Measurements from ENCODE around the gene ZP1. TPM values are rescaled to one million over a fixed set of nuclear protein-coding genes. Genes with fewer than 3 reads are reported as not detected.

Gene ZP1
- total and polyA plus RNA-seq, 4 donors, result not detected

DNA sequence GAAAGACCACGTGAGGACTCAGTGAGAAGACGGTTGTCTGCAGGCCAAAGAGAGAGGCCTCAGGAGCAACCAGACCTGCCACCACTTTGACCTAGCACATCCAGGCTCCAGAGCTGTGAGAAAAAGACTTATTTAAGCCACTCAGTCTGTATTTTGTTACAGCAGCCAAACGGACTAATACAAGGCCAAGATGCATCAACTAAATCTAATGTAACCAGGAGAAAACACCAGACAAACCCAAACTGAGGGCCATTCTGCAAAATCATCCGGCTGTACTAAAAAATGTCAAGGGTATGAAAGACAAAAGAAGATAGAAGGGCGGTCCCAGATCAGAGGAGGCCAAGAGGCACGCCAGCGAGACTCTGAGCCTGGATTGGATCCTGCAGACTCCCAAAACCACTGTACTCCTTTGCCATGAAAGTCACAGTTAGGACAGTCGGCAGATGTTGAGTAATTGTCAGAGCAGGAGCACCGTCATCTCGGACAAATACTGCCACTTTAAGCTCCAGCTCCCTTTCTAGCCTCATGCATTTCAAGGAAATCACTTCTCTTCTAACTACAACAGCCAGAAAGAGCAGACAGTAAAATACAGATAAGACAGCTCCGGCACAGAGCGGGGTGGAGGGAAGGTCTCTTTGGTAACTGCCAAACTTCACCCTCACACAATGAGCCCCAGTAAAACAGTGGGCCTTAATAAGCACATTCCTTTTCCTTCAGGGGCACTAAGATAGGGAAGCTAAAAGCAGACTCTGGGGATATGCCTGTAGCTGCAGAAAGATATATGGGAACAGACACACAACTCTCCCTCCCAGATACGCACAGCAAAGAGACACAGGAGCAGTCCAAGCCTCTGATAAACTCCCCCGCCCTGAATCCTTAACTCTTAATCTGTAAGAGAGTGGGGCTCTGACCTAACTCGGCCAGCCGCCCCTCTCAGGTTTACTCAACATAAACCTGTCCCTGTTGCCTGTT, 3.5 kb upstream of the ZP1 start:
- Histone ChIP-seq H3K4me1 (ENCODE audit: control insufficient read depth in 4 of 4, insufficient read depth in 4 of 4, low read length in 3 of 4) (no peaks in the 10 kb centered on the region), H3K4me3 (ENCODE audit: low read depth in 1 of 3, low read length in 3 of 3) (no peak overlapping the region), H3K9me3 (ENCODE audit: control insufficient read depth in 4 of 4, low read length in 3 of 4) (no peaks in the 10 kb centered on the region), H3K36me3 (ENCODE audit: control insufficient read depth in 4 of 4, insufficient read depth in 3 of 4, low read depth in 1 of 4, low read length in 3 of 4) (no peaks in the 10 kb centered on the region), H3K27ac (ENCODE audit: low read depth in 1 of 2, low read length in 2 of 2) (no peak overlapping the region), H3K9ac (ENCODE audit: low read depth in 1 of 2, low read length in 2 of 2) (no peak overlapping the region), H3K27me3 (ENCODE audit: control insufficient read depth in 4 of 4, insufficient read depth in 4 of 4, low read length in 3 of 4) (no peaks in the 10 kb centered on the region)
- no peak for DNase-seq (ENCODE audit: low spot score)
- 82% methylated on average over 16 of the region's 16 CpGs for WGBS
- TF ChIP-seq, protein P1, sequence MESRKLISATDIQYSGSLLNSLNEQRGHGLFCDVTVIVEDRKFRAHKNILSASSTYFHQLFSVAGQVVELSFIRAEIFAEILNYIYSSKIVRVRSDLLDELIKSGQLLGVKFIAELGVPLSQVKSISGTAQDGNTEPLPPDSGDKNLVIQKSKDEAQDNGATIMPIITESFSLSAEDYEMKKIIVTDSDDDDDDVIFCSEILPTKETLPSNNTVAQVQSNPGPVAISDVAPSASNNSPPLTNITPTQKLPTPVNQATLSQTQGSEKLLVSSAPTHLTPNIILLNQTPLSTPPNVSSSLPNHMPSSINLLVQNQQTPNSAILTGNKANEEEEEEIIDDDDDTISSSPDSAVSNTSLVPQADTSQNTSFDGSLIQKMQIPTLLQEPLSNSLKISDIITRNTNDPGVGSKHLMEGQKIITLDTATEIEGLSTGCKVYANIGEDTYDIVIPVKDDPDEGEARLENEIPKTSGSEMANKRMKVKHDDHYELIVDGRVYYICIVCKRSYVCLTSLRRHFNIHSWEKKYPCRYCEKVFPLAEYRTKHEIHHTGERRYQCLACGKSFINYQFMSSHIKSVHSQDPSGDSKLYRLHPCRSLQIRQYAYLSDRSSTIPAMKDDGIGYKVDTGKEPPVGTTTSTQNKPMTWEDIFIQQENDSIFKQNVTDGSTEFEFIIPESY (IDR thresholded peaks at IDR 0.05), result no peak
- TF ChIP-seq TAF1 (conservative IDR thresholded peaks at IDR 0.05) (no peak), SP1 (IDR thresholded peaks at IDR 0.05) (no peak), YY1 (IDR thresholded peaks at IDR 0.05) (no peak), JUND (IDR thresholded peaks at IDR 0.05) (no peak), FOXA2 (IDR thresholded peaks at IDR 0.05) (no peak), RAD21 (IDR thresholded peaks at IDR 0.05) (no peak), EGR1 (IDR thresholded peaks at IDR 0.05; ENCODE audit: low read depth in 2 of 2) (no peak), FOXA1 (IDR thresholded peaks at IDR 0.05) (no peak), NR2F2 (IDR thresholded peaks at IDR 0.05) (no peak), HNF4G (IDR thresholded peaks at IDR 0.05) (no peak), RXRA (IDR thresholded peaks at IDR 0.05) (no peak), GABPA (IDR thresholded peaks at IDR 0.05 in 1 of 2, conservative IDR thresholded peaks at IDR 0.05 in 1 of 2) (no peak), HNF4A (conservative IDR thresholded peaks at IDR 0.05) (no peak)
- TF ChIP-seq, protein P2, sequence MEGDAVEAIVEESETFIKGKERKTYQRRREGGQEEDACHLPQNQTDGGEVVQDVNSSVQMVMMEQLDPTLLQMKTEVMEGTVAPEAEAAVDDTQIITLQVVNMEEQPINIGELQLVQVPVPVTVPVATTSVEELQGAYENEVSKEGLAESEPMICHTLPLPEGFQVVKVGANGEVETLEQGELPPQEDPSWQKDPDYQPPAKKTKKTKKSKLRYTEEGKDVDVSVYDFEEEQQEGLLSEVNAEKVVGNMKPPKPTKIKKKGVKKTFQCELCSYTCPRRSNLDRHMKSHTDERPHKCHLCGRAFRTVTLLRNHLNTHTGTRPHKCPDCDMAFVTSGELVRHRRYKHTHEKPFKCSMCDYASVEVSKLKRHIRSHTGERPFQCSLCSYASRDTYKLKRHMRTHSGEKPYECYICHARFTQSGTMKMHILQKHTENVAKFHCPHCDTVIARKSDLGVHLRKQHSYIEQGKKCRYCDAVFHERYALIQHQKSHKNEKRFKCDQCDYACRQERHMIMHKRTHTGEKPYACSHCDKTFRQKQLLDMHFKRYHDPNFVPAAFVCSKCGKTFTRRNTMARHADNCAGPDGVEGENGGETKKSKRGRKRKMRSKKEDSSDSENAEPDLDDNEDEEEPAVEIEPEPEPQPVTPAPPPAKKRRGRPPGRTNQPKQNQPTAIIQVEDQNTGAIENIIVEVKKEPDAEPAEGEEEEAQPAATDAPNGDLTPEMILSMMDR (IDR thresholded peaks at IDR 0.05; ENCODE audit: low read depth, low read length, missing input control), result no peak
- TF ChIP-seq, protein P3, sequence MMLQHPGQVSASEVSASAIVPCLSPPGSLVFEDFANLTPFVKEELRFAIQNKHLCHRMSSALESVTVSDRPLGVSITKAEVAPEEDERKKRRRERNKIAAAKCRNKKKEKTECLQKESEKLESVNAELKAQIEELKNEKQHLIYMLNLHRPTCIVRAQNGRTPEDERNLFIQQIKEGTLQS (IDR thresholded peaks at IDR 0.05), result no peak
- TF ChIP-seq, protein P4, sequence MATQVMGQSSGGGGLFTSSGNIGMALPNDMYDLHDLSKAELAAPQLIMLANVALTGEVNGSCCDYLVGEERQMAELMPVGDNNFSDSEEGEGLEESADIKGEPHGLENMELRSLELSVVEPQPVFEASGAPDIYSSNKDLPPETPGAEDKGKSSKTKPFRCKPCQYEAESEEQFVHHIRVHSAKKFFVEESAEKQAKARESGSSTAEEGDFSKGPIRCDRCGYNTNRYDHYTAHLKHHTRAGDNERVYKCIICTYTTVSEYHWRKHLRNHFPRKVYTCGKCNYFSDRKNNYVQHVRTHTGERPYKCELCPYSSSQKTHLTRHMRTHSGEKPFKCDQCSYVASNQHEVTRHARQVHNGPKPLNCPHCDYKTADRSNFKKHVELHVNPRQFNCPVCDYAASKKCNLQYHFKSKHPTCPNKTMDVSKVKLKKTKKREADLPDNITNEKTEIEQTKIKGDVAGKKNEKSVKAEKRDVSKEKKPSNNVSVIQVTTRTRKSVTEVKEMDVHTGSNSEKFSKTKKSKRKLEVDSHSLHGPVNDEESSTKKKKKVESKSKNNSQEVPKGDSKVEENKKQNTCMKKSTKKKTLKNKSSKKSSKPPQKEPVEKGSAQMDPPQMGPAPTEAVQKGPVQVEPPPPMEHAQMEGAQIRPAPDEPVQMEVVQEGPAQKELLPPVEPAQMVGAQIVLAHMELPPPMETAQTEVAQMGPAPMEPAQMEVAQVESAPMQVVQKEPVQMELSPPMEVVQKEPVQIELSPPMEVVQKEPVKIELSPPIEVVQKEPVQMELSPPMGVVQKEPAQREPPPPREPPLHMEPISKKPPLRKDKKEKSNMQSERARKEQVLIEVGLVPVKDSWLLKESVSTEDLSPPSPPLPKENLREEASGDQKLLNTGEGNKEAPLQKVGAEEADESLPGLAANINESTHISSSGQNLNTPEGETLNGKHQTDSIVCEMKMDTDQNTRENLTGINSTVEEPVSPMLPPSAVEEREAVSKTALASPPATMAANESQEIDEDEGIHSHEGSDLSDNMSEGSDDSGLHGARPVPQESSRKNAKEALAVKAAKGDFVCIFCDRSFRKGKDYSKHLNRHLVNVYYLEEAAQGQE (IDR thresholded peaks at IDR 0.05), result no peak
- TF ChIP-seq, protein P5, sequence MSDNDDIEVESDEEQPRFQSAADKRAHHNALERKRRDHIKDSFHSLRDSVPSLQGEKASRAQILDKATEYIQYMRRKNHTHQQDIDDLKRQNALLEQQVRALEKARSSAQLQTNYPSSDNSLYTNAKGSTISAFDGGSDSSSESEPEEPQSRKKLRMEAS (IDR thresholded peaks at IDR 0.05), result no peak

All from liver (tissue), 9 donors.